ENCODE results near the gene EFNA5. TPM values are rescaled to one million over a fixed set of nuclear protein-coding genes. Genes with fewer than 3 reads are reported as not detected.

EFNA5 gene
- total and polyA plus RNA-seq, 10 of the 15 experiments (the other 5 are each of a cell fraction or from before 2014, with no cell fraction given) = 0.19 to 12.6 (median 3.9) TPM

DNA sequence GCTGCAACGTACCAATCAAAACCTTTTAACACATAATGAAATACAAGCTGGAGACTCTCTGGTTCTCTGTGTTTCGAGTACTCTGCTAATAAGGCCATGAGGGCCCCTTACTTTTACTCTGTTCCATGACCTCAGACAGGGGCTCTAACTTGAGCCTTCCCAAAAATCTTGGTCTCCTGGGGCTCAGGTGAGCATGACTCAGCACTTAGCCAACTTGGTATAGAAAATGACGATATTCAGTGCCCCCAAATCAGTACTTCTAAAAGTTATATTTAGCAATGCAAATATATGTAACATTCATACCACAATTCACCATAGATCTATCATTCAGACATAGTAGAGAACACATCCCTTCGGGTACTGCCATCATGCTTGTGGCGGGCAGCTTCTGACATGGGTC lies 278.9 kb downstream of the EFNA5 start:
- intact Hi-C loops (cut with micrococcal nuclease; ENCODE audit: unreplicated experiment) (no loop called here), in situ Hi-C loops (cut with MboI) (no loop called here)
- Histone ChIP-seq H3K4me1 (ENCODE audit: control insufficient read depth, insufficient read depth, low read length) (peaks cover 30% of the 10 kb centered on the region), H3K79me2 (ENCODE audit: control insufficient read depth, insufficient read depth, low read length) (no peaks in the 10 kb centered on the region), H4K20me1 (ENCODE audit: control insufficient read depth, insufficient read depth) (no peaks in the 10 kb centered on the region), H3K4me2 (ENCODE audit: control insufficient read depth, insufficient read depth) (no peak overlapping the region), H2AFZ (ENCODE audit: control insufficient read depth, low read depth, low read length) (no peak overlapping the region), H3K27ac (ENCODE audit: control insufficient read depth, insufficient read depth) (no peak overlapping the region), H3K27me3 (replicated peaks in 1 of 2; ENCODE audit: control insufficient read depth in 2 of 2, insufficient read depth in 2 of 2, low read length in 1 of 2) (no peaks in the 10 kb centered on the region), H3K9me3 (replicated peaks; ENCODE audit: control insufficient read depth, insufficient read depth, low read length) (no peaks in the 10 kb centered on the region; the same call in 2 of the 3 replicates), H3K9ac (ENCODE audit: control insufficient read depth, insufficient read depth, low read length) (no peak overlapping the region), H3K36me3 (ENCODE audit: control insufficient read depth in 2 of 2, insufficient read depth in 2 of 2, low read length in 1 of 2) (no peaks in the 10 kb centered on the region), H3K4me3 (no peak overlapping the region)
- WGBS (ENCODE audit: insufficient coverage, insufficient replicate concordance, low lambda C conversion rate, missing lambda C conversion rate) = 84% methylated on average over 5 of the region's 5 CpGs
- no peak for ATAC-seq
- SMC1A ChIA-PET (ENCODE audit: uncharacterized antibody, unreplicated experiment) = interaction anchor here (0.9 to 5.8 kb wide), 14 partner anchors 10 to 179 kb away, joined by 3 to 50 read pairs (median 5); no protein-coding TSS in a partner anchor
- FAIRE-seq = no peak
- no TSS peak for BruUV-seq (replicated peaks)
- RAD21 ChIA-PET (ENCODE audit: unreplicated experiment) = interaction anchor here (0.9 to 6.3 kb wide), 6 partner anchors 23 to 180 kb away, joined by 3 to 44 read pairs (median 6); no protein-coding TSS in a partner anchor
- CTCF ChIA-PET = interaction anchor here (1.1 to 5.5 kb wide), 4 partner anchors 9 to 282 kb away, joined by 3 to 33 read pairs (median 6); no protein-coding TSS in a partner anchor
- DNase-seq (ENCODE audit: low read depth, low spot score) = no peak
- TF ChIP-seq, protein P1, sequence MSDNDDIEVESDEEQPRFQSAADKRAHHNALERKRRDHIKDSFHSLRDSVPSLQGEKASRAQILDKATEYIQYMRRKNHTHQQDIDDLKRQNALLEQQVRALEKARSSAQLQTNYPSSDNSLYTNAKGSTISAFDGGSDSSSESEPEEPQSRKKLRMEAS (IDR thresholded peaks at IDR 0.05; ENCODE audit: low read depth, low read length) = no peak
- TF ChIP-seq BACH1 (IDR thresholded peaks at IDR 0.05; ENCODE audit: borderline replicate concordance) (0 out of 2 replicates have a peak, but pooled peaks have one; percentile 52), NFYB (IDR thresholded peaks at IDR 0.05; ENCODE audit: insufficient read depth, low read depth, low read length) (no peak)
- POLR2A ChIA-PET = no interaction called here

DNA sequence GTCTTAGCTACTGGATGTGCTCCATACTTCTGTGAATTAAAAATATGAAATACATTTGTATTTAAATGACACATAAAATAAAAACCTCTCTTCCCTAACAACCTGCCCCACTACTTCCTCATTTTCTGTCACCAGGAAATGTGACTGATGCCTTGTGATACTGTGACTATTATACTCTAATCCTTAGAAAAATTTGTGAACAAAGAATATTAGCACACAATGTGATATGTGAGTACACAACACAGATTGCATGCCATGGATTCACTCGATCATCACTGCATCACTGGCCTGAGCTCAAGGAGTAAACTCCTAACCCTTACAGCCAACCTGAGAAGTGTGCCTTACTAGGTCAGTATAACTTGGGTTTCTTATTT lies 281.0 kb downstream of the EFNA5 start:
- BruUV-seq (replicated peaks) = no TSS peak
- peaks cover 22% of the 10 kb centered on the region for H3K4me1 ChIP-seq (ENCODE audit: control insufficient read depth, insufficient read depth, low read length)
- DNase-seq (ENCODE audit: low read depth, low spot score) (no peak), FAIRE-seq (no peak), ATAC-seq (peak; percentile 7)
- CTCF ChIA-PET = interaction anchor here (0.7 to 5.5 kb wide), 12 partner anchors 11 to 284 kb away, joined by 3 to 33 read pairs (median 4); no protein-coding TSS in a partner anchor
- H3K79me2 ChIP-seq (ENCODE audit: control insufficient read depth, insufficient read depth, low read length) = no peaks in the 10 kb centered on the region
- 0 out of 2 replicates have a peak overlapping the region, but pooled peaks have one; percentile 43 for H3K4me3 ChIP-seq
- H2AFZ ChIP-seq (ENCODE audit: control insufficient read depth, low read depth, low read length) = no peak overlapping the region
- H4K20me1 ChIP-seq (ENCODE audit: control insufficient read depth, insufficient read depth) = no peaks in the 10 kb centered on the region
- WGBS (ENCODE audit: insufficient coverage, insufficient replicate concordance, low lambda C conversion rate, missing lambda C conversion rate) = 32% methylated on average over 1 of the region's 1 CpG
- SMC1A ChIA-PET (ENCODE audit: uncharacterized antibody, unreplicated experiment) = interaction anchor here (0.7 to 5.8 kb wide), 27 partner anchors 8 to 182 kb away, joined by 3 to 50 read pairs (median 4); no protein-coding TSS in a partner anchor
- intact Hi-C loops (cut with micrococcal nuclease; ENCODE audit: unreplicated experiment) (loop anchor here (1.0 to 10.0 kb wide), 6 partner anchors 85 to 425 kb away; no protein-coding TSS in a partner anchor), in situ Hi-C loops (cut with MboI) (no loop called here)
- H3K9me3 ChIP-seq (replicated peaks; ENCODE audit: control insufficient read depth, insufficient read depth, low read length) = no peaks in the 10 kb centered on the region; the same call in 2 of the 3 replicates
- TF ChIP-seq SPI1 (IDR thresholded peaks at IDR 0.05; ENCODE audit: borderline replicate concordance, insufficient read depth, low read depth, low read length) = peak; percentile 17; the same call in 1 of the 2 replicates
- TF ChIP-seq SMAD1 (IDR thresholded peaks at IDR 0.05; ENCODE audit: low read depth, partially characterized antibody) = no peak
- TF ChIP-seq ZNF24 (IDR thresholded peaks at IDR 0.05) = no peak
- H3K9ac ChIP-seq (ENCODE audit: control insufficient read depth, insufficient read depth, low read length) = peak overlapping the region; percentile 30; the same call in 1 of the 2 replicates
- H3K27me3 ChIP-seq (replicated peaks in 1 of 2; ENCODE audit: control insufficient read depth in 2 of 2, insufficient read depth in 2 of 2, low read length in 1 of 2) = no peaks in the 10 kb centered on the region
- peak overlapping the region; percentile 69 for H3K27ac ChIP-seq (ENCODE audit: control insufficient read depth, insufficient read depth)
- RAD21 ChIA-PET (ENCODE audit: unreplicated experiment) = interaction anchor here (0.9 to 6.3 kb wide), 14 partner anchors 11 to 187 kb away, joined by 3 to 44 read pairs (median 4); no protein-coding TSS in a partner anchor
- H3K4me2 ChIP-seq (ENCODE audit: control insufficient read depth, insufficient read depth) = peak overlapping the region; percentile 26; the same call in 1 of the 2 replicates
- H3K36me3 ChIP-seq (ENCODE audit: control insufficient read depth in 2 of 2, insufficient read depth in 2 of 2, low read length in 1 of 2) = no peaks in the 10 kb centered on the region
- POLR2A ChIA-PET = interaction anchor here (0.6 to 1.3 kb wide), 8 partner anchors 26 to 182 kb away, joined by 3 to 5 read pairs (median 3); no protein-coding TSS in a partner anchor
